AG04450 (cell line): Measurements from ENCODE around the gene BARX1. TPM values are rescaled to one million over a fixed set of nuclear protein-coding genes. Genes with fewer than 3 reads are reported as not detected.
"Not testable (repeated sequence)": the region's sequence is repeated elsewhere in the genome, so short reads cannot be mapped to it uniquely, and the experiment has no call there.

ENCODE experiments used
- CTCF ChIA-PET: fragments of 300-600, 350-600 bp; formaldehyde crosslinking; extraction: SDS; loops from one replicate; lab custom pipeline; 2022; ENCODE audit warnings: antibody characterized with exemption, inconsistent platforms; lab: Charles Lee
- POLR2A ChIA-PET: fragments of 350-600 bp; formaldehyde crosslinking; extraction: SDS; loops from one replicate; lab custom pipeline; 2021; ENCODE audit warnings: antibody characterized with exemption, inconsistent platforms; lab: Yijun Ruan, JAX
- DNase-seq: peaks from one replicate; pipeline ENCODE4 v3.0.0-alpha.2; 2011; ENCODE audit warnings: low read depth, low spot score
- H3K27ac ChIP-seq: one replicate; pipeline ENCODE4 v1.5.1; 2012; ENCODE audit warnings: low read depth, low read length, control low read depth
- H3K27me3 ChIP-seq: one replicate; pipeline ENCODE4 v1.6.0; 2012; ENCODE audit warnings: low read length; ENCODE audit not compliant: control insufficient read depth, insufficient read depth
- H3K4me3 ChIP-seq: 2 replicates; pipeline ENCODE4 v1.5.1; 2011; ENCODE audit warnings: mild to moderate bottlenecking, low read depth, low read length, control low read depth
- H3K9me3 ChIP-seq: 2 replicates; pipeline ENCODE4 v1.5.1; 2012; ENCODE audit warnings: low read length; ENCODE audit not compliant: control insufficient read depth, insufficient read depth
- polyA plus RNA-seq: library from polyadenylated mRNA; depleted of rRNA; stranded (reverse); fragments of >200 nt; gene quantifications from 2 replicates; pipeline ENCODE4 v1.2.3, GENCODE V29; 2011
- TF ChIP-seq, protein P1 (sequence below): IDR thresholded peaks from 2 replicates; pipeline ENCODE4 v1.5.1; 2011; ENCODE audit warnings: low read depth, low read length, control low read depth, inconsistent platforms

The BARX1 gene
- polyA plus RNA-seq, 1 experiment: not detected

DNA sequence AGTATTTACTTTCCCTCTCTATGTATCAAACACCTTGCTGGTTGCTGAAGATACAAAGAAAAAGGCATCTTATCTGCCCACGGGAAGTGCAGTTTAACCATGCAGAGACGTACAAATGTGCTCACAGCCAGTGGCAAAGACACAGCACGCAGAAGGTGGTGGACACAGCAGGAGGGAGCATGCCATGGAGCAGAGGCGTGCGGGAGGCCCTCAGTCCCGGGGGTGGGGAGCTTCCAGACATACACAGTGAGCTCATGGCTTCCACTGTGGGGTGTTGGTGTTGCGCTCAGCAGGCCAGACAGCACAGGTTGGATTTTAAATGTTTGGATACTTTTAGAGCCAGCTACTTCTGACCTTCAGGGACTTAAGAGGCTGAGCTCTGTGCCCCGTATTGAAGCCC lies 8.8 kb upstream of the BARX1 start:
- CTCF ChIA-PET: interaction anchor here (0.6 to 4.6 kb wide), 12 partner anchors 38 to 1153 kb away, joined by 3 to 73 read pairs (median 3); no protein-coding TSS in a partner anchor
- no peak for DNase-seq
- H3K27ac ChIP-seq: no peak overlapping the region
- H3K4me3 ChIP-seq: no peak overlapping the region
- H3K9me3 ChIP-seq: peaks cover 7% of the 10 kb centered on the region; the same call in 1 of the 2 replicates
- POLR2A ChIA-PET: no interaction called here
- TF ChIP-seq, protein P1, sequence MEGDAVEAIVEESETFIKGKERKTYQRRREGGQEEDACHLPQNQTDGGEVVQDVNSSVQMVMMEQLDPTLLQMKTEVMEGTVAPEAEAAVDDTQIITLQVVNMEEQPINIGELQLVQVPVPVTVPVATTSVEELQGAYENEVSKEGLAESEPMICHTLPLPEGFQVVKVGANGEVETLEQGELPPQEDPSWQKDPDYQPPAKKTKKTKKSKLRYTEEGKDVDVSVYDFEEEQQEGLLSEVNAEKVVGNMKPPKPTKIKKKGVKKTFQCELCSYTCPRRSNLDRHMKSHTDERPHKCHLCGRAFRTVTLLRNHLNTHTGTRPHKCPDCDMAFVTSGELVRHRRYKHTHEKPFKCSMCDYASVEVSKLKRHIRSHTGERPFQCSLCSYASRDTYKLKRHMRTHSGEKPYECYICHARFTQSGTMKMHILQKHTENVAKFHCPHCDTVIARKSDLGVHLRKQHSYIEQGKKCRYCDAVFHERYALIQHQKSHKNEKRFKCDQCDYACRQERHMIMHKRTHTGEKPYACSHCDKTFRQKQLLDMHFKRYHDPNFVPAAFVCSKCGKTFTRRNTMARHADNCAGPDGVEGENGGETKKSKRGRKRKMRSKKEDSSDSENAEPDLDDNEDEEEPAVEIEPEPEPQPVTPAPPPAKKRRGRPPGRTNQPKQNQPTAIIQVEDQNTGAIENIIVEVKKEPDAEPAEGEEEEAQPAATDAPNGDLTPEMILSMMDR: no peak
- H3K27me3 ChIP-seq: peaks cover 42% of the 10 kb centered on the region

DNA sequence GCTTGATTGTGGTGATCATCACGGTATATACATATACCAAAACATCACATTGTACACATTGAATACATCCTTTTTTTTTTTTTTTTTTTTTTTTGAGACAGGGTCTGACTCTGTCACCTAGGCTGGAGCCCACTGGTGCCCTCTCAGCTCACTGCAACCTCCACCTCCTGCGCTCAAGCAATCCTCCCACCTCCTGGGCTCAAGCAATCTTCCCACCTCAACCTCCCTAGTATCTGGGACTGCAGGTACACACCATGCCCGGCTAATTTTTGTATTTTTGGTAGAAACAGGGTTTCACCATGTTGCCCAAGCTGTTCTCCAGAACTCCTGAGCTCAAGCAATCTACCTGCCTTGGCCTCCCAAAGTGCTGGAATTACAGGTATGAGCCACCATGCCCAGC lies 8.3 kb upstream of the BARX1 start:
- H3K27ac ChIP-seq, POLR2A ChIA-PET, H3K9me3 ChIP-seq, H3K4me3 ChIP-seq, DNase-seq: not testable (repeated sequence)
- CTCF ChIA-PET: interaction anchor here (0.6 to 4.6 kb wide), 14 partner anchors 18 to 1154 kb away, joined by 3 to 73 read pairs (median 4); no protein-coding TSS in a partner anchor
- peaks cover 47% of the 10 kb centered on the region for H3K27me3 ChIP-seq

DNA sequence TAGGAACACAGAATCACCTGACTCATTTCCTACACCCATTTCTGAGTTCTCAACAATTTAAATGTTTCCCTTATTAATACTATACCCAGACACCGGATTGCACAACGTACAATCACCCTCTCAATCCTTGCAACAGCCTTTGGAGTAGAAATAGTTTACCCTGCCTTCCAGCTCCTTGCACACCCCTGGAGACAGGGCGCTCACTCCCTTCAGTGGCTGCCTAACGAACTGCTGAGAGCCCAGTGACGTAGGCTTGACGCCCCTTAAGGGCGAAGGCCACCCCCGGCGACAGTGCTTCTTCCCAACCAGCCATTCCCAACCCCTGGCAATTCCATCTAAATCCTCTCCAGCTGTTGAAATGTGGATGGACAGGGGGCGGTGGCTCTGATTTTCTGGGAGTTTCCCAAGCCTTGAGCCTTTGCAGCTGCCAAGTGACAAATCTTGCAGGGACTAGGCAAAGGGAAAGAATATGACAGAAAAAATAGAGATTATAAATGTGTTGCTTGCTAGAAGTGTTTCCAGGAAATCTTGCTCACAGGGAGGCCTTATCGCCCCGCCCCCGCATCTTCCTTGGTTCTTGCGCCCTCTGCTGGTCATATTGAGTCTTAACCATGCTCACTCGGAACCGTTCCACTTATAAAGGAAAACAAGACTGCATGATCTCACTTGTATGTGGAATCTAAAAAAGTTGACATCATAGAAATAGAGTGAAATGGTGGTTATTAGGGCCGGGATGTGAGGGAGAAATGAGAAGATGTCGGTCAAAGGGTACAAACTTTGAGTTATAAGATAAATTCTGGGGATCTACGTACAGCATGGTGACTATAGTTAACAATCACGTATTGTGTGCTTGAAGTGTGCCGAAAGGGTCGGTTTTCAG lies 7.6 kb upstream of the BARX1 start:
- ChIA-PET POLR2A (no interaction called here), CTCF (interaction anchor here (0.6 to 4.6 kb wide), 12 partner anchors 9 to 388 kb away, joined by 3 to 73 read pairs (median 4); no protein-coding TSS in a partner anchor)
- peak; percentile 53 for DNase-seq
- Histone ChIP-seq H3K27ac (no peak overlapping the region), H3K9me3 (peaks cover 9% of the 10 kb centered on the region; the same call in 1 of the 2 replicates), H3K4me3 (no peak overlapping the region), H3K27me3 (peaks cover 54% of the 10 kb centered on the region)
- TF ChIP-seq, protein P1: peak; percentile 80

DNA sequence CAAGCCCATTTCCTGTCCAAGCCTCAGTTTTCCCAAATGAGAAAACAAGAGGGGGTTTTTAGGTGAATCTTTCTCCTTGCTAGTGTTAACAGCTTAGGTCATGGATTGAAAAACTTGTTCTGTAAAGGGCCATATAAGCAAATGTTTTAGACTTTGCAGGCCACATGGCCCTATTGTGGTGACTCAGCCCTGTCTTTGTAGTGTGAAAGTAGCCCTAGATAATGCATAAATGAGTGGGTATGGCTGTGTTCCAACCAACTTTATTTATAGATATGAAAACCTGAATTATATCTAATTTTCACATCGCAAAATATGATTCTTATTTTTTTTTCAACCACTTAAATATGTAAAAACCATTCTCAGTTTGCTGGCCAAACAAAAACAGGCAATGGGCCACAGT lies 6.9 kb upstream of the BARX1 start:
- no peak overlapping the region for H3K27ac ChIP-seq
- TF ChIP-seq, protein P1: no peak
- no peak overlapping the region for H3K4me3 ChIP-seq
- H3K27me3 ChIP-seq: peaks cover 62% of the 10 kb centered on the region
- peaks cover 9% of the 10 kb centered on the region; the same call in 1 of the 2 replicates for H3K9me3 ChIP-seq
- ChIA-PET POLR2A (no interaction called here), CTCF (interaction anchor here (0.7 to 4.6 kb wide), 7 partner anchors 10 to 387 kb away, joined by 3 to 73 read pairs (median 4); no protein-coding TSS in a partner anchor)
- no peak for DNase-seq

DNA sequence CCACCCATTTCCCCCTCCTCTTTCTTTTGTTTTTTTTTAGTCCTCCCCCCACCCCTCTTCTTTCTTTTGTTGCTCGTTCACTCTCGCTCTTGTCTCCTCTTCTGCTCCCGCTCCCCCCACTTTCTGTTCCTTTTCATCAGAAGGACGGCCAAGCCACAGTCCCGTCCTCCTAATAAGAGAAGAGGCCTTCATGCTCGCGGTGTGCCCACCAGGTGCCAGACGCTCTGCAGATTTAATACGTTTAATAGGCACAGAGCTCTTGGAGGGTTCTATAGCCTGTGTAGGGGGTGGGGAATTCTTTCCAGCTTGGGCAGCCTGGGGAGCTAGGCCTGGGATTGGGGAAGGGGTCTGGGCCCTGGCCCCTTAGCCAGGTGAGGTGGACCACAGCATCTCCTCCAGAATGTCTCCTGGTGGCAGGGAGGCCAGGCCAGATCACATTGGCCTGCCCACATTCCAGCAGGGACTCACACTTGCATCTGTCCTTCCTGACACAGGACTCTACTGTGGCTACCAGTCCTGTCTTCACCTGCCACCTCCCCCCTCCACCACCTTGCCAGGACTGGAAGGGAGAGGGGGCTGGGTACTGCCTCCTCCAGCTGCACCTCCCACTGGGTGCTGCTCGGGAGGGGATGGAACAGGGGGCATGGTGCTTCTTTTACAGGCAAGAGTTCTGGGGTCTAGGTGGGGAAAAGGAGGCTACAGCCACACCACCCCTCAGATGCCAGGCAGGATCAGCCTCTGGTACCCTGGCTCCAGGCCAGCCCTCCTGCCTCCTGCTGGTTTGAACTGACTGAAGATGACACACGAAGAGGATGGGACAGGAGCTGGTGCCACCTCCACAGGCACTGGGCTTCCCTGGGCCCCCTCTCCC lies 6.1 kb upstream of the BARX1 start:
- no peak overlapping the region for H3K27ac ChIP-seq
- H3K9me3 ChIP-seq: peaks cover 14% of the 10 kb centered on the region; the same call in 1 of the 2 replicates
- no peak for DNase-seq
- H3K4me3 ChIP-seq: no peak overlapping the region
- ChIA-PET POLR2A (no interaction called here), CTCF (interaction anchor here (1.3 to 4.6 kb wide), 3 partner anchors 52 to 279 kb away, joined by 3 to 73 read pairs (median 10); no protein-coding TSS in a partner anchor)
- peaks cover 70% of the 10 kb centered on the region for H3K27me3 ChIP-seq
- TF ChIP-seq, protein P1: no peak
